Germinal center (tissue), 1 donor: ENCODE data around the gene NOMO2.
"Not testable (repeated sequence)": the region's sequence is repeated elsewhere in the genome, so short reads cannot be mapped to it uniquely, and the experiment has no call there.

ENCODE experiments used
- DNase-seq: peaks from one replicate; pipeline ENCODE4 v3.0.0; 2012; ENCODE audit warnings: mixed read lengths, low spot score

The NOMO2 gene

DNA sequence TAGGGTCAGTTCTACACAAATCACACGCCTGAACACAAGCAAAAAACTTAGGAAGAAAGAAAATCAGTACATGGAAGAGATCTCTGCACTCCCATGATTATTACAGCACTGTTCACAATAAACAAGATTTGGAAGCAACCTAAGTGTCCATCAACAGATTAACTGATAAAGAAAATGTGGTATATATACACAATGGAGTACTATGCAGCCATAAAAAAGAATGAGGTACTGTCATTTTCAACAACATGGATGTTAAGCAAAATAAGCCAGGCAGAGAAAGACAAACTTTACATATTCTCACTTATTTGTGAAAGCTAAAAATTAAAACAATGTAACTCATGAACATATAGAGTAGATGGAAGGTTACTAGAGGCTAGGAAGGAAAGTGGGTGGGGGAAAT, 16.0 kb upstream of the NOMO2 start:
- DNase-seq = not testable (repeated sequence)

DNA sequence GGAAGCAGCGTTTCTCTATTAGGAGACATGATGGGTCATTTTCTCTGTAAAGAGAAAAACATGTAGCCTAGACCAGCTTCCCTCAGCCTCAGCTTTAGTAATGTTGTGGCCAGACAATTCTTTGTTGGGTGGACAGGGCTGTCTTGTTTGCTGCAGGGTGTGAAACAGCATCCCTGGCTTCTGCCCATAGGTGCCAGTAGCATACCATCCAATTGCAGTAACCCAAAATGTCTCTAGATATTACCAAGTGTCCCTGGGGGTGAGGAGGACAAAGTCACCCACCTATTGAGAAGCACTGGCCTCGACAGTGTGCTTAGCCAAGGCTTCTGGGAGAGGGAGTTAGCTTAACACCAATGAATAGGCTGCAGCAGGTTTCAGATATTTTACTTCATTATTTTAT, 14.0 kb upstream of the NOMO2 start:
- DNase-seq = not testable (repeated sequence)

DNA sequence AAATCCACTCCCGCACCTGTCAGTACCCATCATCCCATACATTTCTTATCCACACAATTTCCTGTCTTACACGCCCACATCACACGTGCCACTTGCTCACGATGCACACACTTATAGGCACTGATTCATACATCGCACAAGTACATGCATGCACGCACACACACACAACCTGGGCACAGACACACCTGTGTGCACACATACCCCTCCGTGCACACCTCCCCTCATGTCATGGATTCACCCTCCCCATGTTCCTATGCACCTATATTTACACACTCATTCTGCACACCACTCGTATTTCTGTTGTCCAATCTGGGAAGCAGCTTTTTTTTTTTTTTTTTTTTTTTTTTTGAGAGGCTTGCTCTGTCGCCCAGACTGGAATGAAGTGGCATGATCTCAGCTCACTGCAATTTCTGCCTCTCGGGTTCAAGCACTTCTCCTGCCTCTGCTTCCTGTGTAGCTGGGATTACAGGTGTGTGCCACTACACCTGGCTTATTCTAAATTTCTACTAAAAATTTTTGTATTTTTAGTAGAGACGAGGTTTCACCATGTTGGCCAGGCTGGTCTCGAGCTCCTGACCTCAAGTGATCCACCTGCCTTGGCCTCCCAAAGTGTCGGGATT, 13.5 kb upstream of the NOMO2 start:
- DNase-seq = not testable (repeated sequence)

DNA sequence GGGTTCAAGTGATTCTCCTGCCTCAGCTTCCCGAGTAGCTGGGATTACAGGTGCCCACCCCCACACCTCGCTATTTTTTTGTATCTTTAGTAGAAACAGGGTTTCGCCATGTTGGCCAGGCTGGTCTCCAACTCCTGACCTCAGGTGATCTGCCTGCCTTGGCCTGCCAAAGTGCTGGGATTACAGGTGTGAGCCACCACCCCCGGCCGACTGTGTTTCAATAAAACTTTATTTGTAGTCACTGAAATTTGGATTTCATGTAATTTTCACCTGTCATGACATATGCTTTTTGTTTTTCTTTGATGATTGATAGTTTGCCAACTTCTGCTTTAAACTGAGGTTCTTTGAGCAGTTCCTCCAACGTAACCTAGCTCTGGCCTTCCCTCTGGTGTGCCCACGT, 12.0 kb upstream of the NOMO2 start:
- not testable (repeated sequence) for DNase-seq

DNA sequence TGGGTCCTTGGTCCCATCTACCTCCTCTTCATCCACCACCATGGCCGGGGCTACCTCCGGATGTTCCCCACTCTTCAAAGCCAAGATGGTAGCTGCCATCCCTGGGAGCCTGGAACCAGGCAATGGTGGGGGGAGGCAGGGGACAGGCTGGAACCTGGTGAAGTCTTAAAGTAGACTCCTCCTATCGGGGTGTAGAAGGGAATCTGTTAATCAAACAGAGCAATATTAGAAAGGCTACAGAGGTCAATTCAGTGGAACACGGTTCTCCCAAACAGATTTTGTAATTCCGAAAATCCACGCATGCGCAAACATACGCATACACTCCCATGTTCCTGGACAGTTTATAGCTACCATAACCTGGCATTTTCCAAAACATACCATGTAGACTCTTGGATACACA, 11.1 kb upstream of the NOMO2 start:
- DNase-seq = not testable (repeated sequence)

DNA sequence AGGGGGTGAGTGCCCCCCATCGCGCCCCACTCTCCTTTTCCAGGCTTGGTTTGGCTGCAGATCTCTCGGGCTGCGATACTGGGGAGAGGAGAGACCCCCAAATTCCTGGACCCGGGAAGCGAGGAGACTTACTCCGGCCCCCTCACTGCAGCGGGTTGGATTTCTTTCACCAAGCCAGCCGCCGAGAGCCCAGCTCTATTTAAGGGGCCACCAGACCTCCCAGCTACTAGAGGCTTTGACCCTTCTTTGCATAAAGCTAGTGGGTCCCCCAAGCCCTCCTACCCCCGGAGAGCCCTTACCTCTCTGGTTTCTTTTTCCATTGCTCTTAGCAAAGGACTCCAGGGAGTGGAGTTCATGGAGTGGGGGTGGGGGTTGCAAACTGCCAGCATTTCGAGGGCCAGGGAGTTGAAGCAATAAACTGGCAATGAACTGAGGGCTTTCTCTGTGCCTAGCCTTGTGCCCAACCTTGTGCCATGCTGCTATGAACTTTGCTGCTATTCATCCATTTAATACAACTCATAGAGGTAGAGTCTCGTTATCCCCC, 9.5 kb upstream of the NOMO2 start:
- not testable (repeated sequence) for DNase-seq

DNA sequence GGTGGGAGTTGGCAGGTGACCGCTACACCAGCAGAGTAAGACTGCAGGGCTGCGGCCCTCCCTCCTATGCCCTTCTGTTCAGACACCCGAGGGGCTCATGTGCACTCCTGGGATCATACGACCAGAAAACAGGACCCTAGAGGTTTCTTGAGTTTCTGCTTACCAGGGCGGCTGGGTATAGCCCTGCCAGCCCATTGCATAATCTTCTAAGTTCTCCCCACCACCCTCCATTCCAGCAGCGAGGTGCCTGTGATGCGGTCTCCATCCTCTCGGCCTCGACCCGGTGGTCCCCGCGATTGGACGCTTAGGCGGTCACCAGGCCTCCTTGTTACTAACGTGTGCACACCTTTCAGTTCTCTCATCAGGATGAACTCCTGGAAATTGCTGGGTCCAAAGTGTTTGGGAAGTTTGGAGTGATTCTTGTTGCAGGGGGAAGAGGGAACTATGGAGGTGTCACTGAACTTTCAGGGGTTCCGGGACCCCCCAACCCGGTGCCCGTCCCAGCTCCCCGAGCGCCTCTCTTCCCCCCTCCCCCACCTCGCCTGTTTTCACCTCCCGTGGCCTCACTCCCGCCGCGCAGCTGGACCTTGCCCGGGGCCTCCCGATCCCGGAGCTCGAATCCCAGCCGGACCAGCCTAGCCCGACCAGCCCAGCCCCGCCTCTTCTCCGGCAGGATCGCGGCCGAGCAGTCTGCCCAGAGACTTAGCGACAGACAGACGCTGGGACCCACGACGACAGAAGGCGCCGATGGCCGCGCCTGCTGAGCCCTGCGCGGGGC, 8.8 kb upstream of the NOMO2 start:
- not testable (repeated sequence) for DNase-seq

DNA sequence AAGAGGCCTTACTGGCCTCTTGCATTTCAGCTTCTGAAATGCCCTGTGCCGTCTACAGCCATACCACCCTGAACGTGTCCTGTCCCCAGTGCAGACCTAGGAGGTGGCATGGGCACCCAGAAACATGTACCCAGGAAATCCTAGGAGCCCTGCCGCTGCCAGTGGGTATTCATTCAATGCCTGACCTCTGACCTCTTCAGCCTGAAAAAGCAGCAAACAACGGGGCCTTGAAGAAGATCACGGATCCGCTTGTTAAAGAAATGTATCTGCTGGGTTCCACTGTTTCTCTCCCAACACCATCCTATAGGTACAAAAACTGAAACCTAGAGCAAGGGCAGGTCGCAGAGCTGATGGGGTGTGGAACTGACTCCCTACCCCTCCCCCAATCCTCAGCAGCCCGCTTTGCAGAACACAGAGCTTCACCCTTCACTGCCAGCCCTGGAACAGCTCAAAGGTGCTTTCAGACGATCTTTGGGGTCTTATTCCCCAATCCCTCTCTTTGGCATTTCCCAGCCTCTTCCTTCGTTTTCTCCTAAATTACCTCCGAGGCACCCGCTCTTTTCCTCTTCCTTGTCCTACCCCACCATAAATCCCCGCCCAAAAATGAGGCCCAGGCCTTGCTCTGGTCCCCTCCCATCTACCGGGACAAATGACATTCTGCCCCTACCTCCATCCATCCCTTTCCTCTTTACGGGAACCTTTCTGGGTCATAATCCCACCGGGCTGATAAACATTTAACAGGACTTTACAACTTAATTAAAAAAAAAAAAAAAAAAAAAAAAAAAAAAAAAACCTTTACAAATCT, 1.3 kb downstream of the NOMO2 start:
- not testable (repeated sequence) for DNase-seq

DNA sequence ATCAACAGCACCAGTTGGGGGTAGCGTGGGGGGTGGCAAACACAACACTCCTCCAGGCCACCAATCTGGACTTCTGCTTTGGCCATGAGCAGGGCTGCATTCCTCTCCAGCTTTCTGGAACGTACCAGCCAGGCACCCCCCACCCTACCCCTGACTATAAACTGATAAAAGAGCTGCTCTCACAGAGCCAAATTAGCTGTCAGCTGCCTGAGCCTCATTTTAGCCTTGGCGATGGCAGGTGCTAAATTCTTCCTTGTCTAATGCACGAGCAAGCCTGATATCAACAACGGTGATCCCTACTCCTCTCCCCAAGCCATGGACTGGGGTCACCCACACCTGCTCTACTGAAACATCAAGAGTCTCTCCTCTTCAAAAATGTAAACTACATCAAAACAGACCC, 8.2 kb downstream of the NOMO2 start:
- DNase-seq = not testable (repeated sequence)

DNA sequence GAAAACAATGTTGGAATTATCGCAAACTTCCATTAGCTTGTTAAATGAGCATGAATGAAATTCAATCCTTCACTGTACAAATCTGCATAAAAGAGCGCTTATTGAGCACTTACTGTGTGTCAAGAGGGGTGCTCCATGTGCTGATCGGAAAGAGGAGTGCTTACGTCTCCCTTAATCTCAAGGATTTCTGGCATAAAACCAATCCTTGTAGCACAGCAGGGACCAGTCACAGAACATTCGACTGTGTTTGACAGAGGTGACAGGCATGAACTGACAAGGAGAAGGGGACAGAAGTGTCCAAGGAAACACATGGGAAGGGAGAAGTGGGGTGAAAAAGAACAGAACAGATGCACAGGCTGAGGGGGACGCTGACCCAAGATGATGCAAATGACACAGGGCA, 14.5 kb downstream of the NOMO2 start:
- DNase-seq = not testable (repeated sequence)

DNA sequence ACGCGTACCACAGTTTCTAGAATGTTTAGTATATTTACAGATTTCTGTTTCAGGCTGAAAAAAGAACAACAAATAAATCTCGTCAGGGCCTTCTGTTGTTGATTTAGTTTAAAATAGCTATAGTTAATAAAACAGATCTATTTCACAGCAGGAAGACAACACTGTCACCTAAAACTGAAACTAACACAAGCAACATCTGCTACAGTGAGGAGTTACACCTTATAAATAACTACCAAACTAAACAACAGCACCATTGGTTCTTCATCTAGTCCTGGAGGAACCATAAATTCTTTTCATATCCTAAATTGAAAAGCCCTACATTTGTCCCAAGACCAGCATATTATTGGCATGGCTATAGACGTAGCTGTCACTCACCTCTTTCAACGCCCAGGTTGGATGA, 15.0 kb downstream of the NOMO2 start:
- not testable (repeated sequence) for DNase-seq

DNA sequence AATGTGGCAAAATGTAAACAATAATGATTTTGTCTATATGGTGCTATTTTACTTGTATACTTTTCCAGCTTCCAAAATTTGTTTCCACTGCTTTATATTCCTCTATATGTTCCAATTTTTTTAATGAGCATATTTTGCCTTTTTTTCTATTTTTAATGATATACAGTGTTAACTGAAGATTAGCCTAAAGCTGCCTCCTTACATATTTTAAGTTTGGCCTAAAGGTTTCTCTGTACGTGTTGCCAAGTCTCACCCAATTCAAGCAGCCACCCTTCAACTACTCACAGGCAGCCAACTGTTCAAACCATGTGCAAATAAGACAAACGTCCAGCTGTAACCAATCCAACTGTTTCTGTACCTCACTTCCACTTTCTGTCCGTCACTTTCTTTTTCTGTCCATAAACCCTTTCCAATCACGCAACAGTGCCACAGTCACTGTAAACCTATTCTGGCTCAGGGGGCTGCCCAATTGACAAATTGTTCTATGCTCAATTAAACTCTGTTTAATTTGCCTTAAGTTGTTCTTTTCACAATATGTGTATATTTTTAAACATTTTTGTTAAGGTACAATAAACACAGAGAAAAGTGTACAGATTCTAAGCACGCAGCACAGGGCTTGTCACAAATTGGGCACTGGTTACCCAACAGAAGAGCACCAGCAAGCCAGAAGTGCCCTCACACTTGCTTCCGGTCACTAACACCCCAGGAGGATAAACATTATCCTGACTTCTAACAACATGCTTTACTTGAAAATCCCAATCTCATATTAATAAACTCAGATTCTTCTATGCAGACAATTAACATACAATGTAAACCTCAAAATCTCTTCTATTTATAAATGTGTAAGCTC, 17.4 kb downstream of the NOMO2 start:
- not testable (repeated sequence) for DNase-seq

DNA sequence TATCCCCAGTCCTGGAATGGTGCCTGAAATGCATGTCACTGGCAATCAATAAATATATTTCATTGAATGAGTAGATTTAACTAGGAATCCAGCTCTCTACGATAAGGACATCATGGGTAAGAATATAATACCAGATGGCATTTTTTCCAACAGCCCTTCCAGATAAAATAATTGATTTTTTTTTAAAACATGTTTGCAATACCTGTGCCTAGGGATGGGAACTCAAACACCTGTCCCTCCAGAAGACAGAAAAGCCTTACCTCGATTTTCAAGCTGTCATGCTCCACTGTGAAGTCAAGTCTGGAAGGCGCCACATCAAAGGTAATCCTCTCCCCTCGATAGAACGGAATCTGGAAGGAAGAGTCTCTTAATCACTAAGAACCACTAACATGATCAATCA, 20.0 kb downstream of the NOMO2 start:
- DNase-seq = not testable (repeated sequence)

DNA sequence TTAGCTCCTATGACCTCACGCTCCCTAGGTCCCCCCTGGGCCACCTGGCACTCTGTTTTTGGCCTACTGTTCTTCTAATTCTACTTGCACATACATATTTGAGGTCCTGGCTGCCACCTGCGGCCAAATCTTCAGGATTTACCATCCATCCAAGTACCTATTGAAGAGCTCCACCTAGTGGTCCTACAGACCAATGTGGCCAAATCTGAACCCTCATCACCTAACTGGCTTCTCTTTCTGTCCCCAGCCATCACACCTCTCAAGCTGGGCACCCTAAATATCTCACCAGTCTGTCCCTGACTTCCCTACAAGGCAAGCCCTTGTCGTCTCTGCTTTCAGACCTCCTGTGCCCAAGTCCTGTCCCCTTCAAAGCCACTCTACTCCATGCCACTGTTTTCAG, 24.9 kb downstream of the NOMO2 start:
- DNase-seq = not testable (repeated sequence)

DNA sequence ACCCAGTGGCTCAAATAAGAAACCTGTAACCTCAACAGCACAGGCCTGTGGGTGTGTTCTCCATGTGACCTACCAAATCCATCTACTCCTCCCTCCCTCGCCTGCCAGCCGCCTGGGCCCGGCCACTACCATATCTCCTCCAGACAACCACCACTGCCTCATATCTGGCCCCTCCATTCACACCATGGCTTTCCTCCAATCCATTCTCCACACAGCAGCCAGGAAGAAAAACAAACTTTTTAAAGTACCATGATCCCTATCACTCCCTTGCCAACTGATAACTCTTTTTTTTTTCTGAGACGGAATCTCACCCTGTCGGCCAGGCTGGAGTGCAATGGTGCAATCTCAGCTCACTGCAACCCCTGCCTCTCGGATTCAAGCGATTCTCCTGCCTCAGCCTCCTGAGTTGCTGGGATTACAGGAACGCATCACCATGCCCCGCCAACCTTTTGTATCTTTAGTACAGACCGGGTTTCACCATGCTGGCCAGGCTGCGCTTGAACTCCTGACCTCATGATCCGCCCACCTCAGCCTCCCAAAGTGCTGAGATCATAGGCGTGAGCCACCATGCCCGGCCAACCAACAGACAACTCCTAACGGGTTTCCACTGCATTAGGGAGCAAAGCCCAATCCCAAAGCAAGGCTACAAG, 26.3 kb downstream of the NOMO2 start:
- not testable (repeated sequence) for DNase-seq

DNA sequence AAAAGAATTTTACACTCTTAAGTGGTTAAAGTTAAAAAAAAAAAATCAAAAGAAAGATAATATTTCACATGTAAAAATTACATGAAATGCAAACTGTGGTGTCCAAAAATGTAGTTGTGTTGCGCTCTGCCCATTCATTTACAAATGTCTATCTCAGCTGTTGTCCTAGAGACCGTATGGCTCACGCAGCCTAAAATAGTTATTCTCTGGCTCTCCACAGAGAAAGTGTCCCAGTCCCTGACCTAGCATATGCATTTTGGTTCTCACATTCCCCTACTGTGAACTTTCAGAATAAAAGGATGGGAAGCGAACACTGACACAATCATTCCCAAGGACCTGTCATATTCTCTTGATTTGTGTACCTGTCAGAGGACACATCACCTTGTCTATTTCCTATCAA, 27.6 kb downstream of the NOMO2 start:
- DNase-seq = not testable (repeated sequence)

DNA sequence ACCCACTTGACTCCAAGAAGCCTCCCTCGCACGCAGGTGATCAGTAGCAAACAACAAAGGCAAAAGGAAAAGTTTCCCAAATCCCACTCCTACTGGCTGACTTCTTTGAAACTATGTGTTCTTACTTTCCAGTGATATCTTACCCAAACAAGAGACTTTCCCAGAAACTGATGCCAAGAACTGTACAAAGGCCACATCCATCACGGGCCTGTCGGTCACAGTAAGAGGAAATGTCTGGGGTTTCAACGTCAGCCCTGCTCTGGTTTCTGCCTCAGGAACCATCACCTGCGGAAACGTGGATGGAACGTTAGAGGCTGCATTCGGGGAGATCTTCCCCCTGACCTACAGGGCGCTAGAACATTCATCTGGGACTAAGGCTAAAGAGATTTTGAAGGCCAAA, 30.6 kb downstream of the NOMO2 start:
- DNase-seq = not testable (repeated sequence)

DNA sequence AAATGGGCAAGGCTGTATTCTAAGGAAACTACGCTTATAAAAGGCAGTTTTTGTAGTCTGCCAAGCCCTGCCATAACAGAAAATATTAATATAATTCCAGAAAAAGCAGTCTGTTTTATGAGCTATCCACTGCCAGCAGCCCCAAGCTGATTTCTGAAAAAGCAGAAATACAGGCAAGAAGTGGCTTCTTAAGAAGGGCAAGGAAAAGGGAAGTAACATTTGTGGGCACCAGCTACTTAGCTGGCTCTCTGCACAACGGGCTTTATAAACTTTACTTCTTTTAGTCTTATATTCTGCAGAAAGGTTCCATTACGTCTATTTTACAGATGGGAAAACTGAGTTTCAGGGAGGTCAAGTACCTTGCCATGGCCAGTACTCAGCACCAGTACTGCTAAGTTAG, 31.6 kb downstream of the NOMO2 start:
- not testable (repeated sequence) for DNase-seq

DNA sequence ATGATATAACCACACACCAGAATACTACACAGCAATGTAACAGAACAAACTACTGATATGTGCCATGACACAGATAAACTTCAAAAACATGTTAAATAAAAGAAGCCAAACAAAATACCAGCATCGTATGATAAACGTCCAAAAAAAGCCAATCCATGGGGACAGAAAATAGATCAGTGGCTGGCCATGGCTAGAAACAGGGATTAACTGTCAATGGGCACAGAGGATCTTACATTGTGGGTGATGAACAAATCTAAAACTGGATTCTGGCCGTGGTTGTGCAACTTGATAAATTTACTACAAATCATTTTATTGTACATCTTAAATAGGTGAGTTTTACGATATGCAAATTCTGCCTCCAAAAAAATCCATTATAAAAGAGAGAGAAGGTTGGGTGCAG, 35.4 kb downstream of the NOMO2 start:
- not testable (repeated sequence) for DNase-seq

DNA sequence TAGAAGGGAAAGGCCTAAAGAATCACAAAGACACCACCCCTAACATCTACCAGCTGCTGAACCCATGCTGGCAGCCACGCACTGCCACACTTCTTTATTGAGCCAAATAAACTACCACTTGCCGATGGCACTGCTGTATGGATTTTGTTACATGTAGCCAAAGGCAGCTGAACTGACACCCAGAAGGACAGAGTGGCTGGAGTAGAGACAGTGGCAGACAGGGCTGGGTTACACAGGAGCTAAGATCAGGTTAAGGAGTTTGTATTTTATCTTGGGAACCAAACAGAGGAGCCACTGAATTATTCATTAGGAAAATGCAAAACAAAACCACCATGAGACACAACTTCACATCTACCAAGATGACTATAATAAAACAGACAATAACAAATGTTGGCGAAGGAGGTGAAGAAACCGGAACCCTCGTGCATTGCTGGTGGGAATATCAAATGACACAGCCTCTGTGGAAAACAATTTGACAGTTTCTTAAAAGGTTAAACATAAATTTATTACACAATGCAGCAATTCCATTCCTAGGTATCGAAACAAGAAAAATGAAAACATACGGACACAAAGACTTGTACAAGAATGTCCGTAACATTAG, 35.9 kb downstream of the NOMO2 start:
- DNase-seq = not testable (repeated sequence)

DNA sequence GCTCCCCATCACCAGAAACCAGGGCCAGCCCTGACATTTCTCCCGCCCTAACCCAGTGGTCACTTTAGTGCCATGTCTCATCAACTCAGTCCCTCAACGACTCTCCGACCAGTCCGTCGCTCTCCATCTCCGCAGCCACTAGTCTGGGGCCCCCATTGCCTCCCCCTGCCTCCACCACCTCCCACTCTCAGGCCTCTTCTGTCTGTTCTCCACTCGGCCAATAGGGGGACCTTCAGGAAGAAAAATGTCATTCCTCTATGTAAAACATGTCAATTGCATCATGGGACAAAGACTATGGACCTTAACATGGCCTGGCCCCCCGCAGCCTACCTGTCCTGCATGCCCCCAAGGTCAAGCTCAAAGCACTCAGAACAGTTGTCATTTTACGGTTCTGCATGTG, 39.3 kb downstream of the NOMO2 start:
- DNase-seq = not testable (repeated sequence)
